ENCODE data around the gene GNG7.
A peak's percentile ranks its signal among the peaks of the same experiment; 100 is the strongest.
"Not testable (repeated sequence)": the region's sequence is repeated elsewhere in the genome, so short reads cannot be mapped to it uniquely, and the experiment has no call there.

GNG7 gene

GRCh38 chr19:2540251-2540645 is 162.2 kb downstream of the GNG7 start:
- H3K4me1 ChIP-seq (ENCODE audit: control insufficient read depth, insufficient read depth, low read length, unreplicated experiment), result peaks cover 43% of the 10 kb centered on the region
- peak overlapping the region; percentile 51 for H3K4me3 ChIP-seq (ENCODE audit: low read depth, low read length)
- H2AFZ ChIP-seq (ENCODE audit: low read length, unreplicated experiment), result no peak overlapping the region
- H3K27me3 ChIP-seq (ENCODE audit: insufficient read depth, low read length), result no peaks in the 10 kb centered on the region
- peaks cover 3% of the 10 kb centered on the region for H3K79me2 ChIP-seq (ENCODE audit: control insufficient read depth, insufficient read depth, low read length, unreplicated experiment)
- H3K27ac ChIP-seq (ENCODE audit: low read depth, low read length), result peak overlapping the region; percentile 100
- H3K36me3 ChIP-seq (ENCODE audit: insufficient read depth, low read length), result no peaks in the 10 kb centered on the region

- no peak overlapping the region for H2AFZ ChIP-seq (ENCODE audit: low read length, unreplicated experiment)
- H3K27ac ChIP-seq (ENCODE audit: low read depth, low read length), result no peak overlapping the region
- peaks cover 9% of the 10 kb centered on the region for H3K36me3 ChIP-seq (ENCODE audit: insufficient read depth, low read length)
- peaks cover 3% of the 10 kb centered on the region for H3K79me2 ChIP-seq (ENCODE audit: control insufficient read depth, insufficient read depth, low read length, unreplicated experiment)
- peaks cover 35% of the 10 kb centered on the region for H3K4me1 ChIP-seq (ENCODE audit: control insufficient read depth, insufficient read depth, low read length, unreplicated experiment)
- H3K4me3 ChIP-seq (ENCODE audit: low read depth, low read length), result no peak overlapping the region
- H3K27me3 ChIP-seq (ENCODE audit: insufficient read depth, low read length), result no peaks in the 10 kb centered on the region
Measured at GRCh38 chr19:2538096-2538757, 164.3 kb downstream of the GNG7 start.

GRCh38 chr19:2537584-2537983 is 164.9 kb downstream of the GNG7 start:
- not testable (repeated sequence) for H2AFZ ChIP-seq (ENCODE audit: low read length, unreplicated experiment); H3K27ac ChIP-seq (ENCODE audit: low read depth, low read length); H3K4me3 ChIP-seq (ENCODE audit: low read depth, low read length); H3K36me3 ChIP-seq (ENCODE audit: insufficient read depth, low read length); H3K79me2 ChIP-seq (ENCODE audit: control insufficient read depth, insufficient read depth, low read length, unreplicated experiment); H3K27me3 ChIP-seq (ENCODE audit: insufficient read depth, low read length)
- H3K4me1 ChIP-seq (ENCODE audit: control insufficient read depth, insufficient read depth, low read length, unreplicated experiment), result peaks cover 34% of the 10 kb centered on the region

- peaks cover 9% of the 10 kb centered on the region for H3K36me3 ChIP-seq (ENCODE audit: insufficient read depth, low read length)
- H3K4me3 ChIP-seq (ENCODE audit: low read depth, low read length), result no peak overlapping the region
- no peaks in the 10 kb centered on the region for H3K79me2 ChIP-seq (ENCODE audit: control insufficient read depth, insufficient read depth, low read length, unreplicated experiment)
- no peaks in the 10 kb centered on the region for H3K27me3 ChIP-seq (ENCODE audit: insufficient read depth, low read length)
- H3K27ac ChIP-seq (ENCODE audit: low read depth, low read length), result no peak overlapping the region
- H2AFZ ChIP-seq (ENCODE audit: low read length, unreplicated experiment), result no peak overlapping the region
- peaks cover 32% of the 10 kb centered on the region for H3K4me1 ChIP-seq (ENCODE audit: control insufficient read depth, insufficient read depth, low read length, unreplicated experiment)
Measured at GRCh38 chr19:2536461-2536860, 166.0 kb downstream of the GNG7 start.

GRCh38 chr19:2534423-2535013 is 168.0 kb downstream of the GNG7 start:
- Histone ChIP-seq H3K4me3 (ENCODE audit: low read depth, low read length) (no peak overlapping the region), H3K79me2 (ENCODE audit: control insufficient read depth, insufficient read depth, low read length, unreplicated experiment) (no peaks in the 10 kb centered on the region), H3K27me3 (ENCODE audit: insufficient read depth, low read length) (no peaks in the 10 kb centered on the region), H3K27ac (ENCODE audit: low read depth, low read length) (peak overlapping the region; percentile 100), H3K4me1 (ENCODE audit: control insufficient read depth, insufficient read depth, low read length, unreplicated experiment) (peaks cover 24% of the 10 kb centered on the region), H3K36me3 (ENCODE audit: insufficient read depth, low read length) (peaks cover 9% of the 10 kb centered on the region), H2AFZ (ENCODE audit: low read length, unreplicated experiment) (no peak overlapping the region)

- H3K79me2 ChIP-seq (ENCODE audit: control insufficient read depth, insufficient read depth, low read length, unreplicated experiment), result no peaks in the 10 kb centered on the region
- H3K27ac ChIP-seq (ENCODE audit: low read depth, low read length), result peak overlapping the region; percentile 100
- no peaks in the 10 kb centered on the region for H3K27me3 ChIP-seq (ENCODE audit: insufficient read depth, low read length)
- peaks cover 9% of the 10 kb centered on the region for H3K36me3 ChIP-seq (ENCODE audit: insufficient read depth, low read length)
- peak overlapping the region; percentile 1 for H2AFZ ChIP-seq (ENCODE audit: low read length, unreplicated experiment)
- H3K4me1 ChIP-seq (ENCODE audit: control insufficient read depth, insufficient read depth, low read length, unreplicated experiment), result peaks cover 26% of the 10 kb centered on the region
- peak overlapping the region; percentile 49; the same call in 1 of the 2 replicates for H3K4me3 ChIP-seq (ENCODE audit: low read depth, low read length)
Measured at GRCh38 chr19:2533686-2534422, 168.6 kb downstream of the GNG7 start.

- Histone ChIP-seq H2AFZ (ENCODE audit: low read length, unreplicated experiment) (no peak overlapping the region), H3K79me2 (ENCODE audit: control insufficient read depth, insufficient read depth, low read length, unreplicated experiment) (no peaks in the 10 kb centered on the region), H3K4me1 (ENCODE audit: control insufficient read depth, insufficient read depth, low read length, unreplicated experiment) (peaks cover 31% of the 10 kb centered on the region), H3K4me3 (ENCODE audit: low read depth, low read length) (peak overlapping the region; percentile 49; the same call in 1 of the 2 replicates), H3K27me3 (ENCODE audit: insufficient read depth, low read length) (no peaks in the 10 kb centered on the region), H3K36me3 (ENCODE audit: insufficient read depth, low read length) (peaks cover 9% of the 10 kb centered on the region), H3K27ac (ENCODE audit: low read depth, low read length) (peak overlapping the region; percentile 100)
Measured at GRCh38 chr19:2533072-2533425, 169.4 kb downstream of the GNG7 start.

- Histone ChIP-seq H3K79me2 (ENCODE audit: control insufficient read depth, insufficient read depth, low read length, unreplicated experiment) (no peaks in the 10 kb centered on the region), H2AFZ (ENCODE audit: low read length, unreplicated experiment) (no peak overlapping the region), H3K36me3 (ENCODE audit: insufficient read depth, low read length) (peaks cover 9% of the 10 kb centered on the region), H3K27me3 (ENCODE audit: insufficient read depth, low read length) (no peaks in the 10 kb centered on the region), H3K4me3 (ENCODE audit: low read depth, low read length) (peak overlapping the region; percentile 29; the same call in 1 of the 2 replicates), H3K27ac (ENCODE audit: low read depth, low read length) (peak overlapping the region; percentile 100), H3K4me1 (ENCODE audit: control insufficient read depth, insufficient read depth, low read length, unreplicated experiment) (peaks cover 31% of the 10 kb centered on the region)
Measured at GRCh38 chr19:2532252-2533071, 170.0 kb downstream of the GNG7 start.

GRCh38 chr19:2529942-2530341 is 172.6 kb downstream of the GNG7 start:
- H3K79me2 ChIP-seq (ENCODE audit: control insufficient read depth, insufficient read depth, low read length, unreplicated experiment); H3K27me3 ChIP-seq (ENCODE audit: insufficient read depth, low read length); H3K36me3 ChIP-seq (ENCODE audit: insufficient read depth, low read length); H3K4me3 ChIP-seq (ENCODE audit: low read depth, low read length); H2AFZ ChIP-seq (ENCODE audit: low read length, unreplicated experiment): not testable (repeated sequence)
- Histone ChIP-seq H3K27ac (ENCODE audit: low read depth, low read length) (peak overlapping the region; percentile 88), H3K4me1 (ENCODE audit: control insufficient read depth, insufficient read depth, low read length, unreplicated experiment) (peaks cover 37% of the 10 kb centered on the region)

- Histone ChIP-seq H3K27ac (ENCODE audit: low read depth, low read length) (peak overlapping the region; percentile 88), H3K4me1 (ENCODE audit: control insufficient read depth, insufficient read depth, low read length, unreplicated experiment) (peaks cover 41% of the 10 kb centered on the region)
Measured at GRCh38 chr19:2529473-2529918, 173.0 kb downstream of the GNG7 start.

More at GRCh38 chr19:2529473-2529918, 173.0 kb downstream of the GNG7 start:
- no peaks in the 10 kb centered on the region for H3K27me3 ChIP-seq (ENCODE audit: insufficient read depth, low read length)
- H3K4me3 ChIP-seq (ENCODE audit: low read depth, low read length), result no peak overlapping the region
- peaks cover 5% of the 10 kb centered on the region for H3K36me3 ChIP-seq (ENCODE audit: insufficient read depth, low read length)
- H2AFZ ChIP-seq (ENCODE audit: low read length, unreplicated experiment), result no peak overlapping the region
- H3K79me2 ChIP-seq (ENCODE audit: control insufficient read depth, insufficient read depth, low read length, unreplicated experiment), result no peaks in the 10 kb centered on the region
